Activated CD4-positive, alpha-beta T cell treated with anti-CD3 and anti-CD28 coated beads for 36 hours (primary cell): ENCODE results near the gene MTHFSD. TPM values are rescaled to one million over a fixed set of nuclear protein-coding genes. Genes with fewer than 3 reads are reported as not detected.

Source experiments
- ATAC-seq: fragments of 200-7000 bp; cut with Tn5 transposase; one replicate; pipeline ENCODE4 v1.10.0; 2021; ENCODE audit warnings: mild to moderate bottlenecking, moderate library complexity
- CTCF ChIA-PET: fragments of 350-600 bp; sonication (Branson Sonifier 250); formaldehyde crosslinking; loops from one replicate; lab custom pipeline; 2021; ENCODE audit warnings: antibody characterized with exemption; lab: Charles Lee
- POLR2A ChIA-PET: fragments of 350-600 bp; sonication (Branson Sonifier 250); formaldehyde crosslinking; loops from one replicate; lab custom pipeline; 2021; ENCODE audit warnings: antibody characterized with exemption, inconsistent platforms; lab: Charles Lee
- DNase-seq: peaks from one replicate; pipeline ENCODE4 v3.0.0-alpha.2; 2020
- H3K27ac Mint-ChIP-seq: one replicate; pipeline ENCODE4 v1.8.0; 2021; ENCODE audit warnings: mixed read lengths
- H3K27me3 Mint-ChIP-seq: one replicate; pipeline ENCODE4 v1.8.0; 2021; ENCODE audit warnings: mixed read lengths
- H3K36me3 Mint-ChIP-seq: one replicate; pipeline ENCODE4 v1.8.0; 2021; ENCODE audit warnings: low read depth, mixed read lengths
- H3K4me1 Mint-ChIP-seq: one replicate; pipeline ENCODE4 v1.8.0; 2021; ENCODE audit warnings: mixed read lengths
- H3K4me3 Mint-ChIP-seq: one replicate; pipeline ENCODE4 v1.8.0; 2021; ENCODE audit warnings: mild to moderate bottlenecking, moderate library complexity, mixed read lengths
- H3K9me3 Mint-ChIP-seq: one replicate; pipeline ENCODE4 v1.8.0; 2021; ENCODE audit warnings: low read depth, mixed read lengths
- intact Hi-C, 2 experiments: fragments of 100-400 bp; cut with DNase I in 1 of 2; cut with micrococcal nuclease in 1 of 2; formaldehyde crosslinking; loops; one replicate each; pipeline versions ENCODE4 v1.14.2 to v1.15.1; 2022 to 2024; cut with DNase I, micrococcal nuclease
- total RNA-seq, 2 experiments: library from RNA; stranded (reverse); gene quantifications; one replicate each; pipeline ENCODE4 v1.2.3, GENCODE V29; 2021

The MTHFSD gene
- total RNA-seq, 2 experiments from 2014 or later = 21.2 to 22.1 TPM

DNA sequence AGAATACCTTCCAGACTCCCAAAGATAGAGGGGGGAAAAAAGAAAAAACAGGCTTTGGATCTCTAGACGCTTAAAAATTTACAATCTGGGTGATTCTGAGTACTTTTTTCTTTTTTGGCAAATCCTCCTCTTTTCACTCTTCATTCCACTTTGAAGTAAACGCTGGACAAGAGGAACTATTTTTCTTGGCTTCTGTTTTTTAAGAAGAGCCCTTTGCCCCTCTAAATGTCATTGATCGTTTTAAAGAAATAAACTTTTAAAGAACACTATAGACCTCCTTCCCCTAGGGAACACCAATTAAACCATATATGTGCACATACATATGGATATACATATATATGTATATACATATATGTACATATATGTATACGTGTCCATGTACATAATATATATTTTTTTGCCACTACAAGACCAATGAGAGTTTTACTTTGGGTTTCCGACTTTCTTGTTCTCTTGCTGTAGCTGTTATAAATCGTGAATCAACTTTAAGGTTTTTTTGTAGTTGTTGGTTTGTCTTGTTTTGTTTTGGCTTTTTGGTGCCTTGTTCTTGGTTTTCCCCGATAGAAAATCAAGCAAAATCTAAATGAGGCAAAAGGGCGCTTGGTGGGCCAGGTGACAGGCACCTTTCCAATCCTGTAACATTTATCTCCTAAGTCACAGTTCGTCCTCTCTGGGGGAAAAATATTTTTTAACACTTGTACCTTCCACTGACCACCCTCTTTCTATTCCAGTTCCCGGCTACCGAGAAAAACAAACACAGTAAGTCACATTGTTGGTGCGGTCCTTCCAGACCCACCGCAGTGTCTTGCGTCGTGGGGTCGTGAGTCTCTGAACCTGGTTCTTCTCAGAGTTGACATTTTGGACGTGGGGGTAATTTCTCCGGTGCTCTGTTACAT is 40.3 kb downstream of the MTHFSD start:
- Mint-ChIP-seq H3K9me3 (no peaks in the 10 kb centered on the region), H3K27me3 (peaks cover 57% of the 10 kb centered on the region)
- CTCF ChIA-PET = no interaction called here

DNA sequence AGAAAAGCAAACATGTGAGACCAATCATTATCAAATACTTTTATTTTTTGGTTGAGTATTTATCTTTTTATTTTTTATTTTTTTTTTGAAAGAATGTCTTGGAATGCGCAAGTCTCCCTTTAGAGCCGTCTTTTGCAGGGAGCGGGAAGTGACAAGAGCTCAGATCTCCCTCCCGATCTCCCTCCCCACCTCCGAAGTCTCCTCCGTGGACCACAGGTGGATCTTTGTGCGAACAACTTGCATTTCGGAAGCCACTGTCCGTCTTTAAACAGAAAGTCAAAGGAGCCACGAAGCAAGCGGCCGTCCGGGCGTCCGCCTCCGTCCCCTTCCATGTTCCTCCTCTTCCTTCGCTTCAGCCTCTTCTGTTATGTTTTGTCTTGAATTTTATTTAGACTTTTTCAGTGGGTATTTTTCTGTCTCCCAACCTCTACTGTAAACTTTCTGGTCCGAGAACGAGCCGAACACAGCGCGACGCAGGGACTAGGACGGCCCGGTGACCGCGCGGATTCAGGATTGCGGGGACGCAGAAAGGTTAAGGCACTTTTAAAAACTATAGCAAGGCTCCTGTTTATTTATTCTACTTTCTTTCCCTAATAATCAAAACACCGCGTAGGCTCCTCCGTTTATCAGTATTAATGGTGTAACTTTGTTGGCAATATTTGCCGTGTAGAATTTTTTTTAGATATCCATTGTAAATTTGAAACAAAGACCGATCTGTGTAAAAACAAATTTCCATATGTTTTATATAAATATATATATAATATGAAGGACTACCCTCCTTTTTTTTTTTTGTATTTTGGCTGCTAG is 41.4 kb downstream of the MTHFSD start:
- Mint-ChIP-seq H3K9me3 (no peaks in the 10 kb centered on the region), H3K4me3 (no peak overlapping the region), H3K36me3 (no peaks in the 10 kb centered on the region), H3K27me3 (peaks cover 54% of the 10 kb centered on the region), H3K4me1 (peaks cover 13% of the 10 kb centered on the region), H3K27ac (no peak overlapping the region)
- DNase-seq (no peak), ATAC-seq (no peak)
- intact Hi-C loops = loop anchor here in 1 of 2 experiments (2.0 to 5.0 kb wide), 2 partner anchors 15 to 691 kb away; no protein-coding TSS in a partner anchor
- ChIA-PET CTCF (no interaction called here), POLR2A (no interaction called here)

More for the DNA sequence above, 40.3 kb downstream of the MTHFSD start:
- no peak for ATAC-seq
- DNase-seq = no peak
- H3K4me1 Mint-ChIP-seq = peaks cover 11% of the 10 kb centered on the region
- intact Hi-C loops = loop anchor here in 1 of 2 experiments (2.0 to 5.0 kb wide), 2 partner anchors 16 to 692 kb away; no protein-coding TSS in a partner anchor
- no peak overlapping the region for H3K27ac Mint-ChIP-seq
- H3K4me3 Mint-ChIP-seq = no peak overlapping the region
- H3K36me3 Mint-ChIP-seq = no peaks in the 10 kb centered on the region
- POLR2A ChIA-PET = no interaction called here

DNA sequence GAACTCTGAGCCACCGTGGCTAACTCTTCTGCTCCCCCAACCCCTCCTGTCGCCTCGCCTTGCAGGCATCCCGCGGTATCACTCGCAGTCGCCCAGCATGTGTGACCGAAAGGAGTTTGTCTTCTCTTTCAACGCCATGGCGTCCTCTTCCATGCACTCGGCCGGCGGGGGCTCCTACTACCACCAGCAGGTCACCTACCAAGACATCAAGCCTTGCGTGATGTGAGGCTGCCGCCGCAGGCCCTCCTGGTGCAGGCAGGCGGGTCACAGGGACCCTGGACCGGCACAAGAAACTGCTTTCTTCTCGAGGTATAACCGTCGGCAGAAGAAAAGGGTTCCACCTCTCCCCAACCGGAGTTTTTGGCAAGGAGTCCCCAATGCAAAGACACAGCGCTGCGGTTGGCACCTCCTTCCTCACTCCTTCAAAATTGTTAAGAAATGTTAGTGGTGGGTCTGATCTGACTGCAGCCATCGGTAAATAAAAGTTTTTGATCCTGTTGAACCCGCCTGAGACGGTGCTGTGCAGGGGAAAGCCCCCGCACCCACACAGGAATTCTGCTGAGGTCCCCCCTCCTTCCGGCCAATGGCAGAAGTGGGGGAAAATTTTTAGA is 42.1 kb downstream of the MTHFSD start:
- DNase-seq = no peak
- ChIA-PET CTCF (no interaction called here), POLR2A (no interaction called here)
- H3K4me3 Mint-ChIP-seq = no peak overlapping the region
- peaks cover 50% of the 10 kb centered on the region for H3K27me3 Mint-ChIP-seq
- H3K9me3 Mint-ChIP-seq = no peaks in the 10 kb centered on the region
- no peaks in the 10 kb centered on the region for H3K36me3 Mint-ChIP-seq
- H3K27ac Mint-ChIP-seq = no peak overlapping the region
- ATAC-seq = no peak
- intact Hi-C loops = loop anchor here in 1 of 2 experiments (5.0 kb wide), 1 partner anchor 691 kb away; no protein-coding TSS in a partner anchor
- peaks cover 13% of the 10 kb centered on the region for H3K4me1 Mint-ChIP-seq

DNA sequence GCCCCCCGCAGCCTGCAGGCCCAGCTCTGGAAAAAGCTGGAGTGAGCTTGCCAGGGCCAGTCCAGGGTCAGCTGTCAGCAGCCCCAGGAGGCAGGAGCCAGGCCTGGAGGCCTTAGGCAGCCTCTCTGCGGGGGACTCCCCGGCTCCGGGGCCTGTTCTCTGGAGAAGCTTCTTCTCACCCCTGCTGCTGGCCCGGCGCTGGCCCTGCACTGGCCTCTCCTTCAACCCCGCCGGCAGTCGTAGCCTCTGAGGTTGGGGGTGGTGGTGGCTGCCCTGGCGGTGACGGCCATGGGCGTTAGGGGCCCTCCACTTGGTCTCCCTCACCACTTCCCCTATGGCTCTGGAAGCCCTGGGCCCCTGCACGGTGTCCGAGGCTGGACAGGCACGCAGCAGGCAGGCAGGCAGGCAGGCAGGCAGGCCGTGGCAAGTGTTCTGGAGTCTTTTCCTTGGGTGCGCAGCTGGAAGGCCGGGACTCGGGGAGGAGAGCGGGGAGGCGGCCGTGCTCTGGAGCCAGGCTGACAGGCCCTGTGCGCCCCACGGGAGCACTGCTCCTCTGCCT is 42.7 kb downstream of the MTHFSD start:
- H3K9me3 Mint-ChIP-seq = no peaks in the 10 kb centered on the region
- DNase-seq (no peak), ATAC-seq (no peak)
- intact Hi-C loops = loop anchor here in 1 of 2 experiments (5.0 kb wide), 1 partner anchor 690 kb away; no protein-coding TSS in a partner anchor
- H3K27me3 Mint-ChIP-seq = peaks cover 51% of the 10 kb centered on the region
- CTCF ChIA-PET = no interaction called here
- H3K27ac Mint-ChIP-seq = no peak overlapping the region
- peaks cover 19% of the 10 kb centered on the region for H3K4me1 Mint-ChIP-seq
- POLR2A ChIA-PET = no interaction called here
- no peaks in the 10 kb centered on the region for H3K36me3 Mint-ChIP-seq
- no peak overlapping the region for H3K4me3 Mint-ChIP-seq

DNA sequence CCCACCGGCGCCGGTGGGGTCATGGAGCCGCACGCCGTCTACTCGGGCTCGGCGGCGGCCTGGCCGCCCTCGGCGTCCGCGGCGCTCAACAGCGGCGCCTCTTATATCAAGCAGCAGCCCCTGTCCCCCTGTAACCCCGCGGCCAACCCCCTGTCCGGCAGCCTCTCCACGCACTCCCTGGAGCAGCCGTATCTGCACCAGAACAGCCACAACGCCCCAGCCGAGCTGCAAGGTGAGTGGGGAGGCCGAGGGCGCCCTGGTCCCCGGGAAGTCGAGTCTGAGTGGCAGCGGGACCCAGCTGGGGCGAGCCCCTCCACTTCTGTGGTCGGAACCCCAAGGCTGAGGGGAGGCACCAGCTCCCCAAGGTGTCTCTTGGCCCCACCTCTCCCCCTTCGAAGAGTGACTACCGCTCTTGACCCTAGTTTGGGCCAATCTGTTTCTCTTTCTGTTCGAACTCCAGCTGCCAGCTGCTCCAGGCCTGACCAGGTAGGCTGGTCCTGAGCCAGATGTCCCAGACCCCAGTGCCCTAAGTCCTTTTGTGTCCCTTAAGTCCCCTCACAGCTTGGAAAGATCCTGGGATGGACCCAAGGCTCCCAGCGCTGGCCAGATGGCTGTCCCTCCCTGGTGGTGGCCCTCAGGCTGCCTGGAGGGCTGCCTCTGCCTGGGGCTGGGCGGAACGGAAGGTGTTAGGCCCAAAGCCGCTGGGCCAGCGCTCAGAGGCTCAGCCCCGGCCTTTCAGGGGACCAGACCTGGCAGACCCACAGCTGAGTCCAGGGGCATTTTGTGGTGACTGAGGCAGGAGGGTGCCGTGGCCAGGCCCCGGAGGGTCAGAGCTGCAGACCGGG is 43.5 kb downstream of the MTHFSD start:
- H3K27me3 Mint-ChIP-seq = peaks cover 52% of the 10 kb centered on the region
- H3K4me1 Mint-ChIP-seq = peaks cover 21% of the 10 kb centered on the region
- ChIA-PET POLR2A (no interaction called here), CTCF (interaction anchor here (0.8 kb wide), 1 partner anchor 50 kb away, joined by 5 read pairs; no protein-coding TSS in a partner anchor)
- no peak for ATAC-seq
- no peak overlapping the region for H3K27ac Mint-ChIP-seq
- no peaks in the 10 kb centered on the region for H3K9me3 Mint-ChIP-seq
- no peak for DNase-seq
- no peaks in the 10 kb centered on the region for H3K36me3 Mint-ChIP-seq
- no peak overlapping the region for H3K4me3 Mint-ChIP-seq
- intact Hi-C loops = loop anchor here in 1 of 2 experiments (5.0 kb wide), 1 partner anchor 689 kb away; no protein-coding TSS in a partner anchor

DNA sequence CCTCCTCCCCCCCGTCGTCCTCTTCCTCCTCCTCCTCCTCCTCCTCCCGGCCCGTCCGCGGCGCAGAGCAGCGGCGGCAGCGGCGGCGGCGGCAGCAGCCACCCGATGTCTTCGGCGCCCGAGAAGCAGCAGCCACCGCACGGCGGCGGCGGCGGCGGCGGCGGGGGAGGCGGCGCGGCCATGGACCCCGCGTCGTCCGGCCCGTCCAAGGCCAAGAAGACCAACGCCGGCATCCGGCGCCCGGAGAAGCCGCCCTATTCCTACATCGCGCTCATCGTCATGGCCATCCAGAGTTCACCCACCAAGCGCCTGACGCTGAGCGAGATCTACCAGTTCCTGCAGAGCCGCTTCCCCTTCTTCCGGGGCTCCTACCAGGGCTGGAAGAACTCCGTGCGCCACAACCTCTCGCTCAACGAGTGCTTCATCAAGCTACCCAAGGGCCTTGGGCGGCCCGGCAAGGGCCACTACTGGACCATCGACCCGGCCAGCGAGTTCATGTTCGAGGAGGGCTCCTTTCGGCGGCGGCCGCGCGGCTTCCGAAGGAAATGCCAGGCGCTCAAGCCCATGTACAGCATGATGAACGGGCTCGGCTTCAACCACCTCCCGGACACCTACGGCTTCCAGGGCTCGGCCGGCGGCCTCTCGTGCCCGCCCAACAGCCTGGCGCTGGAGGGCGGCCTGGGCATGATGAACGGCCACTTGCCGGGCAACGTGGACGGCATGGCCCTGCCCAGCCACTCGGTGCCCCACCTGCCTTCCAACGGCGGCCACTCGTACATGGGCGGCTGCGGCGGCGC is 44.4 kb downstream of the MTHFSD start, which contains the start of gene FOXF1:
Gene FOXF1 (plus strand): TSS at position 63 of the 797 bp plus-strand sequence. CDS start 43 bp downstream, at position 106.
- DNase-seq = peak; percentile 46
- POLR2A ChIA-PET = no interaction called here
- Mint-ChIP-seq H3K9me3 (no peaks in the 10 kb centered on the region), H3K27ac (no peak within 1 kb of the TSS), H3K36me3 (no peaks in the 10 kb centered on the region), H3K27me3 (peaks cover 58% of the 10 kb centered on the region), H3K4me1 (peaks cover 28% of the 10 kb centered on the region), H3K4me3 (peak within 1 kb of the TSS; percentile 56)
- intact Hi-C loops = loop anchor here (1.0 to 5.0 kb wide), 2 partner anchors 14 to 688 kb away; no protein-coding TSS in a partner anchor
- no peak for ATAC-seq
- CTCF ChIA-PET = interaction anchor here (1.0 kb wide), 1 partner anchor 16 kb away, joined by 3 read pairs; no protein-coding TSS in a partner anchor

DNA sequence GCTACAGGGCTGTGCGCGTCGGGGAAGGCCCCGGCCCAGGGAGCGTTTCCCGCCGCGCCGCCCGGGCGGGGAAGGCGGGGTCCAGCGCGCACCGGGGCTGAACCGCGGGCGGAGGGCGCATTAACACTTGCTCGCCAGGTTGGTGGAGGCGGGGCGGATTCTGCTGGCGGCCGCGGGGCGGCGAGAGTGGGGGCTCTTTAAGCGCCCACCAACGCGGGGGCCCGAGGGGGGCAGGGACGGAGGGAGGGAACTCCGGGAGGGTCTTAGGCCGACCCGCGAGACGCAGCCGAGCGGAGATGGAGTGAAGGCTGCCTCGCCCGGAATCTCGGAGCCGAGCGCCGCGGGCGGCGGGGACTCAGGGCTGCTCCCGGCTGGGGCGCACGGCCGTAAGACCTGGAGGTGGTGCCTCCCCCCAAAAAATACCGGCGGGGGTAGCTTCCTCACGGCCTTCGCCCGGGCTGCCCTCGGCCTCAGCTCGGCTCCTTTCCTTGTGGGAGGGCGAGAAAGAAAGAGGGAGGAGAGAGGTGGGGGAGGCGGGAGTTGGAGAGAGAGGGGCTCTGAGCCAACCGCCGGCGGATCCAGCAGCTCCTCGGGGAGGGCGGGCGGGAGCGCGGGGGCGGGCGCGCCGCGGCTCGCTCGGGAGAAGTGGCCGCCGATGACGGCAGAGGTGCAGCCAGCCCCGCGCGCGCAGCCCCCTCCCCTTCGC is 45.1 kb downstream of the MTHFSD start:
- H3K27ac Mint-ChIP-seq = no peak overlapping the region
- peaks cover 32% of the 10 kb centered on the region for H3K4me1 Mint-ChIP-seq
- ATAC-seq (peak; percentile 24), DNase-seq (no peak)
- ChIA-PET POLR2A (no interaction called here), CTCF (interaction anchor here (1.0 kb wide), 1 partner anchor 16 kb away, joined by 3 read pairs; no protein-coding TSS in a partner anchor)
- intact Hi-C loops = loop anchor here (1.0 to 5.0 kb wide), 5 partner anchors 14 to 688 kb away; partner anchors contain the start of gene FOXC2 (in 2 of the 2)
- H3K4me3 Mint-ChIP-seq = no peak overlapping the region
- peaks cover 60% of the 10 kb centered on the region for H3K27me3 Mint-ChIP-seq
- no peaks in the 10 kb centered on the region for H3K36me3 Mint-ChIP-seq
- H3K9me3 Mint-ChIP-seq = no peaks in the 10 kb centered on the region

DNA sequence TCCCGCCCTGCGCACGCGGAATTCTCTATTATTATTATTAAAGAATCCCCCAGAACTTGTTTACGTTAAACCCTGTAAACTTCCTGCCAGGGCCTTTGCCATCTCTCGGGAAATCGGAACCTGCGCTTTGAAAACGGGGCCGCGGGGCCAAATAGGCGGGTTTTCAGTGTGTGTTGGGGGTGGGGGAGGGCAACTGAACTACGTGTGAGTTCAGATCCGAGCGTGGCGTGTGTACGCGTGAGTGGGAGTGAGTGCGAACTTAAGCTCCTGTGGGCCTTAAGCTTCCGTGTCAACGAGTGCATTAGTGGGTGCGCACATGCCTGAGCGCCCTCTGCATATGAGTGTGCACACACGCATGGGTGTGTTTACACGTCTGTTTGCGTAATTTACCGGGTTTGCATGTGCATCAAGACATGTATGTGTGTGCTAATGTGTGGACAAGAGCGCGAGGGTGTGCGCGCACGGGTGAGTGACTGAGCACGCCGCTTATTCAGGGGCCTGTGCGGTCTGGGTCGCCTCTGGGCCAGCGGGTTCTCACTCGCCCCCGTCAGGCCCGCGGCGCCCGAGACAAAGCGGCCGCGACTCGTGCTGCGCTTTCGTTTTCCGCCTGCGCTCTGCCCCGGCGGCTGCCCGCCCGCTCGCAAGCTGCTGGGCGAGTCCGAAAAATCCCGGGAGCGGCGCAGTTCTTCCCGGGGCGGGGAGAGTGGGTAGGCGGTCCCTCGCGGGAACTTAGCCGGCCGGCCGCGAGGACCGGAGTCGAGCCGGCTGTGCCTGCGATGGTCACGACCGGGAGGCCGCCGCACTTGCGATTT is 45.9 kb downstream of the MTHFSD start:
- intact Hi-C loops = loop anchor here (2.0 to 5.0 kb wide), 3 partner anchors 58 to 222 kb away; partner anchors contain the start of gene FOXC2 (in 2 of the 2)
- Mint-ChIP-seq H3K27me3 (peaks cover 61% of the 10 kb centered on the region), H3K4me3 (peak overlapping the region; percentile 56), H3K4me1 (peaks cover 32% of the 10 kb centered on the region), H3K9me3 (no peaks in the 10 kb centered on the region), H3K27ac (peak overlapping the region; percentile 0), H3K36me3 (no peaks in the 10 kb centered on the region)
- CTCF ChIA-PET = no interaction called here
- POLR2A ChIA-PET = no interaction called here
- peak; percentile 23 for ATAC-seq
- peak; percentile 41 for DNase-seq
